Fibroblast of upper back skin (primary cell): ENCODE data around the gene VSX1.

Experiments
- DNase-seq: peaks from one replicate; pipeline ENCODE4 v3.0.0-alpha.2; 2013

Gene VSX1

DNA sequence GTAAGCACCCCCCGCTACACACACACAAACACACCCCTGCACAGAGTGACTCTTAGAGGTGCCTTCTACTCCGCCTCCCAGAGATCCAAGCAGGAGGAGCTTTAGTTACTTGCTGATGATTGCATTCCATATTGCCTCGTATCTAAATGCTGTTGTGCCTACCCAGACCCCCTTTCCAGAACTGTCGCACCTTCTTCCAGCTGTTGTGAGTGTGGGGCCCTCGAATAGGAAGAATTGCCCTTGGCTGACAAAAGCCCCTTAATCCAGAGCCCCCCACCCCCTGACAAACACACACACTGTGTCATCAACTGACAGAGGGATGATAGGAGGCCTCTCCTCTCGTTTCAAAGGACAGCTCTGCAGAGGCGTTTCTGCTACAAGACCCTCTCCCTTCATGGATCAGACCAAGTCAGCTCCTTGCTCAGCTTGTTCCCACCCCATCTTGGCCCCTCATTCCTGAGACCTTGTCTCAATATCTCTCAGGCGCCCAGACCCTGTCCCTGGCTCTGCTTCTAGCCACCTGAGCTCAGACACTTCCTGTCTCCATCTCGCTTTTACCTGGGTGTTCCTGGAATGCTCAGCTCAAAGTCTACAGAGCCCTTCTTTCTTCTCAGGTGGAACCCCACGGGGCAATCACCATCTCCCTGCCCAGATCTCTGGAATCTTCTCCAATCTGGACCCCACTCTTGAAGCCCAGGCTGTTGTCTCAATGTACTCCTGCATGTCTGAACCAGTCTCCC is 4.0 kb upstream of the VSX1 start:
- no peak for DNase-seq

DNA sequence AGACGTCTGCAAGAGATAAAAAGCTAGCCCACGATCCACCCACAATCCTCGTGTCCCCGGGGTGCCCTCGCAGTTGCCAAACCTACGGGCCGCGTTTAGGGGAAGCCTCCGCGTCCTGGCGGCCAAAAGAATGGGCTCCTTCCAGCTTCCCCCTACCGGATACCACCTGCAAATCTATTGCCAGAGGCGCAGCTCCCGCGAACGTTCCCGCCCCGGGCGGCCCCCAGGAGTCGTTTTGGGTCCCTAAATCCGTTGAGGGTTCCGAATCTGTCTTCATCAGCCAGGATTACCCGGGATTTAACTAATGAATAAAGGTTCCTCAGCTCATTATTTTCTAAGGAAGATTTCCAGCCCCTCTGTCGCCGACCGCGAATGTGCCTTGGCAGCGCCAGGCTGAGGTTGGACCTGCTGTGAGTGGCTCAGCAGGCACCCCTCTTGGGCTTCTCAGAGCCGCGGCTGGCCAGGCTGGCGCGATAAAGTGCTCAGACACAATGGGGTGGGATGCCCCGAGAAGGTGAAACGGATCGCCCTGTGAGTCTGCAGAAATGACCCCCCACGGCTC is 2.8 kb upstream of the VSX1 start:
- DNase-seq: no peak

DNA sequence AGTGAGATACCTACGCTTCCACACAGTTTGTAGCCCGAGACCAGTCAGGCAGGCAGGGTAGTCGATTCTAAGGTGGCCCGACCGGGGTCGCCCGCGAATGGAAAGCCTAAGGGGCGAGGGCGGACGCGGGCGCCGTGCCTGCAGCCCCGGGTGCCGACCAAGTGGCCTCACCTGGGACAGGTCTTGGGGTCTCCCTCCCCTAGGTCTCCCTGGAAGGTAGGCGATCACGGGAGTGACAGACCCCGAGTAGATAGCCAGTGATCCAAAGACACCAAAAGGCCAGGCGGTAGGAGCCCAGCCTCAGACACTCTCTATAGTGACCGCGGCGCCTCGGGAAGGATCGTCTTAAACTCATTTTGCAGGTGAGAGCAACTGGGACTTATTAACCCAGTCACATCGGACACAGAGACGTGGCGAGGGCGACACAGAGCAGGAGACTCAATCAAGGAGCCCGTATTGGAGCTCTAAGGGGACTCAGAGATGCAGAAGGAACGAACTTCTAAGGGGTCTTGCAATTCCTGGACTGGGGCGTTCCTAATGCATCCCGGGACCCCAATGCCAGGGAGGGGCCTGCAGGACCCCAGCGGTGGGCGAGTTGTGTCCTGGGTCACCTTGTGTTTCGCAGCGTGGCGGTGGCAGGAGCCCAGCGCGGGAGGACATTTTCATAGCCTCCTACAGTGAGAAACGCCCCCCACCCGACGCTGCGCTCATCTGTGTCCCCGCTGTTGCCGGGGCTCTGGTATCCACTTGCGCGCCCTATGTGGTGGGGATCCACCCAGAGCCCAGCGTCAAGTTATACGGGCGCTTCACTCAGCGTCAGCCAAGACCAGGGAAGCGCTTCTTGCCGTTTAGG is 2.1 kb upstream of the VSX1 start:
- DNase-seq: no peak

DNA sequence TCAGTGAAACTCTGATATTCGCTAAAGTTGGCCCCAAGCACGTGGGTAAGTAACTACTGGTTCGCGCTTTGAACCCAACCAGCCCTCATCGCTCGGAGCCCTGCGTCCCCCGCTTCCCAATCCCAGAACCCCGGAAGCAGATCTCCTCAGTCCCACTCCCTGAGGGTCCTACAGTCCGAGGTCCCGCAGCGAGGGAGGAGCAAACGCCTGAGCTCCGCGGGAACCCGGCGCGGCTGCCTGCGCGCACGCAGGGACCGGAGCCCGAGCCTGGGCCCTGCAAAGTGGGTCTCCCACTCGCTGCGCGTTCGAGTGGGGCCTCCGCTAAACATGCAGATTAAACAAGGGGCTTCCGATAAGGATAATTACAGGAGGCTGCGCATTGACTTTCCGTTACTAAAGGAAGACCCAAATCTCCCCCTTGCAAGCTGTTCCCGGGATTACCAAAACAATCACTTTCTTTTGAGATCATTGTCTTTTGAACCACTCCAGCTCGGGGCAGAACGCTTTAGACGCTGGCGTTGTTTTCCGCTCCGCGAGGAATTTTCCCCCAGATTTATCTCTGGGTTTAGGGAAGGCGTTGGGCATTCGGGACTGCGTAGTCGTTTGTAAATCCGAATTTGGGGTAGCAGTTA is 1.3 kb upstream of the VSX1 start:
- DNase-seq: no peak

DNA sequence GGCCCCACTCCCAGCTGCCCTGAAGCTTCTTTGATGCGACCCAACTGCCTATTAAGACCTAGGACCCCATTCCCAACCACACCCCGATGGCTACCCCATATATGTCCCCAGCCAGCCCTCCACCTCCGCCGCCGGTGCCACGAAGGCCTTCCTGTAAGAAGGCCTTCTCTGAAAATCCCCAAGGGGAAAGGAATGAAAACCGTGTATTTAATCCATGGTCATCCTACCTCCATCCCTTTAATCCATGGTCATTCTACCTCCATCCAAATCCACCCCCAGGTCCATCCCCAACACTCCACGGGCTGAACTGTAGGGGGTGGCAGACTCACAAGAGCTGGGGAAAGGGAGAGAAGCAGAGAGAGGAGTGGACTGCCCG is 545 bp upstream of the VSX1 start:
- no peak for DNase-seq

DNA sequence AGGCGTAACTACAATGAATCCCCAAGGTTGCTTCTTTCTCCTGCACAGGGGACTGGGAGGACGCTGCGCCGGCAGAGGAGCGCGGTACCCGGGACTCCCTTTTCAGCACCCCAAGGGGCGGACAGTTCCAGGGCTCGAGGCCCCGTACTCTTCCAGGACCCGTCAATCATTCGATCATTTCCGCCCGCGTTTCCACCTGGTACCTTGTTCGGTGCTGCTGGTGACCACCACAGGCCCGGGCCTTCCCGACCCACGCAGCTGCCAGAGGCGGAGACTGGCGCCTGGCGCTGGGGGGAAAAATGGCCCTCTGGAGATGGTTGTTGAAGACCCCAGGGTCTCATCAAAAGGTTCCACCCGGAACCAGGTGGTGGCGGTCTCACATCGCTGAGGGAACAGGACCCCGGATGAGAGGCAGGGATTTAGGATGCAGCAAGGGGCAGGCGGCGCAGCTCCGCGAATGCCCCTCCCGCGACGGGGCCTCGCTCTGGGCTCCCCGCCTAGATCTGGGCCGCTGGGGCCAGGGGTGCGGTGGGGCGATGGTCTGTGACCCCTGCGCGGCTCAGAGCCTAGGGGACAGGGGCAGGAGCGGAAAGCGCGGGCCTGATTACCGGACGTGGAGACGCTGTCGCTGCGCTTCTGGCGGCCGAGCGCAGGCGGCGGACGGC is 744 bp downstream of the VSX1 start:
- DNase-seq: peak; percentile 20

DNA sequence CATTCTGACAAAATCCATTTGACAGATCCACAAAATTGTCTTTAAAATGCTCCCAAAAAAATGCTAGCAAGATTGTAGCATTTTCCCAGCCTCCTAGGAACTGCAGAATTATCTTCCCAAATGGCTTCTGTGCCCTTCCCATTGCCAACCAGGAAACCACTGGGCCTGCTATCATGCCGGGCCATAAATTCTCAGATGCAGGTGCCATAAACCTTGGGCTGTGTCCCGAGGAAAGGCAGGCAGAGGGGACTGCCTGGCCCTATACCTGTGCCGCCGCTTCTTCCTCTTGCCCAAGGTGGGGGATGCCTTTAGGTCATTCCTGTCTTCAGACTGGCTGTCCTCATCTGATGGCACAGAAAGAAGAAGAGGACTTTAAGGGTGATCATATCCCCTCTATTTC is 2.8 kb downstream of the VSX1 start:
- no peak for DNase-seq

DNA sequence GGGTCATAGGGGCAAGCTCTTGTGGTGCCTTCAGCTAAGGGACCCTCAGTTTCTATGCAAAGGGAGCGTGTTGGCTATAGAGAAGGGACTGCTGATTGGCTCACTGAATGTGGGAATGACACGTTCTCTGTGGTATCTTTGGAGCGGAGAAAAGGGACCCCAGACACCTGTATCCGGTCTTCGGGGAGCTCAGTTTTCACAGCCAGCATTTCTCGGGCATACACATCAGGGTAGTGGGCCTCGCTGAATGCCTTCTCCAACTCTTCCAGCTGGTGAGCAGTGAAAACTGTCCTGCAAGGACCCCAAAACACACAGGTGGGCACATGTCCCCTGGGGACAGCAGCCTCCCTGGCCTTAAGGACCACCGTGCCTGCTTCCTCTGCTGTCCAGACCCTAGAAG is 3.3 kb downstream of the VSX1 start:
- no peak for DNase-seq

DNA sequence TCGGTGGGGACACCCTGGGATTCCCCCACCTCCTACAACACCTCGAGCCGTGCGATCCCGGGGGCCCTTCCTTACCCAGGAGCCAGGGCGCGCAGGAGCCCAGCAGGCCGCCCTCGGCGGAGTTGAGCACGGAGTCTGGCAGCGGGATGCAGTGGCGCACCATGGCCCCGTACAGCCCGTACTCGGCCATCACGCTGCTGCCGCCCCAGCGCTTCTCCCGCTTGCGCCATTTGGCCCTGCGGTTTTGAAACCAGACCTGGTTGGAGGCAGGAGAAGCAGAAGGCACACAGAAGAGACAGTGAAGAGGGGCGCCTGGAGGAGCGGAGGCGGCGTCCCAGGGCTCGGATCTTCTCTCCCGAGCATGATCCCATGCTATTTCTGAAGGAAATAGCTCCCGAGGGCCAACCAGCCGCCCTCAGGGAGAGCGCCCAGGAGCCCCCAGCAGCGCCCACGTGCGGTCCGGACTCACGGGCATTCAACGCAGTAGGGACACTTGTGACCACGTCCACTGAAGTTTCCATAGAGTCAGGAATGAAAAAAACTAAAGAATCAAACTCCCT is 4.3 kb downstream of the VSX1 start:
- no peak for DNase-seq

DNA sequence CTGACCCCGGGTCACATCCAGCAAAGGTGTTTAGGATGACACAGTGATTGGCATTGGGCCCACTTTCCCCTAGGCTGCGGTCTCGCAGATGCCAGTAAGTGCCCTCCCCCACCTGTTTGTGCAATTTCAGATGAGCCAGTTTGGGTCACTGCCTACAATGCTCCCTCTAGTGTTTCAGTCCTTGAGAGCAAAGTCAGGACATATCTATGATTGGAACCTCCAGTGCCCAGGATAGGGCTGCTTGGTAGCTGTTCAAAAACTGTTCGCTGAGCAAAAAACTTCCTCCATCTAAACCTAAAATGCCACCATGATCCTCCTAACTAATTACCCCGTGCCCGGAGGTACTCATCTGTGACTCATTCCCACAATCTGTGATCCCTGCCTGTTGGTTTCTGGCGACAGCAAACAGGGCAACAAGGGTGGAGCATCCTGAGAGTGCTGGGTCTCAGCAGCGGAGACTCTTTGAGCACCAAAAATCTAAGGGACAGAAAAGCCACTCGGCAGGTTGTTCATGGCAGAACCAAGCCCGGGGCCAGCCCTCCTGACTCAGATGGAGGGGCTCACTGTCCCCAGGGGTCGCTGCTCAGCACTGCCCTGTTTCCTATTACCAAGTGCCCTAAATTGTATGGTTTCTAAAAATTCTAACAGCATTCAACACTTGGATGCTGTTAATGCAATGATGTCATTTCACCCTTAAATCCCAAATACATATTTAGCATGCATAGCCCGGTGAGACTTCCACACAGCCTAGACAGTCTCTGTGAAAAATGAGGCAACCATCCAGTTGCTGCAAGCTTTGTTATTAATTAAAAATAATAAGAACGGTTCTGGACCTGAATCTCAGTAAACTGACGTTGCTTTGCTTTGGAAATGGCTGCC is 5.0 kb downstream of the VSX1 start:
- DNase-seq: no peak

DNA sequence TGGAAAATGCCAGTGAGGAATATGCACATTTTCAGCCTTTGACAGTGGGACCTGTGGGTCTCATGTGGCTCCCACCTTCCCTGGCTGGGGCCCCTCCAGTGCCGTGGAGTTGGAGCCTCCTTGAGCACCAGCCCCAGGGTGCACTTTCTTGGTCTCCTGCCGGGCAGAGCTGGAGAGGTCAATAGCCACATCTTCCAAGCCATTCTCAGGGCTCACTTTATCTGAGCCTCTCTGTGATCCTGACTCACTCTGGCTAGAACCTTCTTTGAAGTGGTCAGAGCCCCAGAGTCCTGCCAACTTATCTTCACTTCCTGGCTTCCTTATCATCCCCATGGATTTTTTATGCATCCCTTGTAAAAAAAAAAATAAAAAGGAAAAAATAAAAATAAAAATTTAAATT is 5.7 kb downstream of the VSX1 start:
- no peak for DNase-seq

DNA sequence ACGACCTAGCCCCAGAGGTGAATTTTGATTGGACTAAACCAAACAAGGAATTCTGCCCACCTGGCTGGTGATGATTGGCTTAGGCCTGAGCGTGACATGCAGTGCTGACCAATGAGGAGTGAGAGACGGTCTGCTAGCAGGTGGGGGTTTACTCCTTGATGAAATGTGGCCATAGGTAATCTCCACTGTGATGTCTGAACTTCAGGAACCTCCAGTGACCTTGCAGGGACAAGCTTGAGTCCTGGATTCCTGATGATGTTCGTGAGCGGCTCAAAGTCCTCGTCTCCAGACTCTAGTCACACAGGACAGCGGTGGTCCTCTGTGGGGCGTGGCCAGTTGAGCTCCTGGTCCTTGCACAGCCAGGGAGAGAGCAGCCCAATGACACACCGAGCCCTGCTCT is 8.4 kb downstream of the VSX1 start:
- DNase-seq: no peak

DNA sequence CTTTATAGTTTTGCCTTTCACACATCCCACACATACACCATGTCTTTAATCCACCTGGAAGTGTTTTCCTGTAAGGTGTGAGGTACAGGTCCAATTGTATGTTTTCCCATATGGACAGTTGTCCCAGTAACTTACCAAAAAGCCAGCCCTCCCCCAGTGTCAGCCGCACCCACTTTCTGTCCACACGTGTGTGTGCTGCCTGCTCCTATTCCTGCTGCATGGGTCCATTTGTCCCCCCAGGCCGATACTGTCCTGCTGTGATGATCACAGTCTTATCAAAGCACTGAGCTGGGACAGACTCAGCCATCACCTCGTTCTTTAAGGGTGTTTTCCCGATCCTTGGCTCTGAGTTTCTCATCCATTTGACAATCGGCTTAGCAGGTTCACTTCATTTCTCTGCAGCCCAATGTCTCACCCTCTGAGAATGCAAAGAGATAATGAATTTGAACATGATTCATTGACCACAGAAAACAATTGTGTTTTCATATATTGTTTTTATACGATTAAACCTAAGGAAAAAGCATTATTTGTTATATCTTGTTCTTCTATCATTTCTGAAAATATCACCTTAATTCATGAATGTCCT is 9.6 kb downstream of the VSX1 start:
- DNase-seq: no peak

DNA sequence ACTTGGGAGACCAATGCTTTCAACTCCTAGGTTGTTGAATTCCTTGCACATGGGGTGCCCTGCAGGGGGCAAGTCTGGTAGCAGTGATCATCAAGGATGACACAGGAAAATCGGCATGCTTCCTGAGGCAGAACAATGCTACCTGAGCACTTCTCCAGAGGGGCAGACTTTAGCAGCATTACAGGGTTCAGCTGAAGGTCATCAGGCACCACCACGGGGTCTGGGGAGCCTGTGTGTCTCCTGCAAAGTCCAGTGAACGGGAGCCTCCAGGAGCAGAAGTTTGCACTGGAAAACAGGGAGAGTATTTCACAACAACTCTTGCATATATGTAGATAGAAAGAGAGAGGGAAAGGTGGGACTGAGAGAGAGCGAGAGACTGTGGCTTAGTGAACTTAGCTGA is 10.2 kb downstream of the VSX1 start:
- DNase-seq: no peak

DNA sequence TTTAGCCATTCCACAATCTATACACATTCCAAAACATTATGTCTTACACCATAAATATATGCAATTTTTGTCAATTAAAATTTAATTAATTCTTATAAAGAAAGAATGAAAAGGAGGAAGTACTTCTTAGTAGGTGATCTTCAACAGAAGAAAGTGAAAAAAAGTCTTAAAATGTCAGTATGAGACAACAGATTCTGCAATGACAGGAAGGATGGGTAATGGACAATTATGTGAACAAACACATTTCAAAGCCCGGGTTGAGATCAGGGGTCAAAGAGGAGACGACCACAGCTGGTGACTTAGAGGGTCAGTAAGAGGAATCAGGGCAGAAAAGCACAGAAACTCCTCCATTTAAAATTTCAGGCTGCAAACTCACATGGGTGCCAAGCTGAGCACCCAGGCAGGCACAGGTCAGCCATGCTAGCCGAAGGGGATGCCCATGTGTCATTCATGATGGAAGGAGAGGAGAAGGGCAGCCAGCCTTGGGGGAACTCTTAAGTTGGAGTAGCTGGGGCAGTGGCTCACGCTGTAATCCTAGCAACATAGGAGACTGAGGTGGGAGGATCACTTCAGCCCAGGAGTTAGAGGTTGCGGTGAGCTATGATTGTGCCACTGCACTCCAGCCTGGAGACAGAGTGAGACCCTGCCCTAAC is 11.0 kb downstream of the VSX1 start:
- no peak for DNase-seq

DNA sequence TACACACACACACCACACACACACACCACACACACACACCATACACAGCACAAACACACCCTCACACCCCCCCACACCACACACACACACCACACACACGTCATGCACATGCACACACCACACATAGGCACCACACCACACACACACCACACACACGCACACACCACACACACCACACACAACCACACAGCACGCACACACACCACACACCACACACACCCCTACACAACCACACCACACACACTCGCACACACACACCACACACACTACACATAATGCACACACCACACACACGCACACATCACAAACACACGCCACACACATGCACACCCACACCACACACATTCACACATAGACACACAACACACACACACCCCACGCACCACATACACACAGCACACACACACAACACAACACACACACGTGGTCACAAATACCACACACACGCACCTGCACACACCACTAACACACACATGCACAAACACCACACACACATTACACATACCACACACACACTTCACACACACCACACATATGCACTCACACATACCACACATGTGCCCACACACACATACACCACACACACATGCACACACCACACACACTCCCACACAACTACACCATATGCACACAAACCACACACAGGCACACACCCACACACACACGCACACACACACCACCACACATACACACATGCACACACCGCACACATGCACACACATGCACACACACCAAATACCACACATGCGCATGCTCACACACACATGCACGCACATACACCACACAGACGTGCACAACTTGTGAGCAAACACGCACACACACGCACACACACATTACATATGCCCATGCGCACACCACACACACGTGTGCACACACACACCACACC is 14.6 kb downstream of the VSX1 start:
- DNase-seq: no peak

DNA sequence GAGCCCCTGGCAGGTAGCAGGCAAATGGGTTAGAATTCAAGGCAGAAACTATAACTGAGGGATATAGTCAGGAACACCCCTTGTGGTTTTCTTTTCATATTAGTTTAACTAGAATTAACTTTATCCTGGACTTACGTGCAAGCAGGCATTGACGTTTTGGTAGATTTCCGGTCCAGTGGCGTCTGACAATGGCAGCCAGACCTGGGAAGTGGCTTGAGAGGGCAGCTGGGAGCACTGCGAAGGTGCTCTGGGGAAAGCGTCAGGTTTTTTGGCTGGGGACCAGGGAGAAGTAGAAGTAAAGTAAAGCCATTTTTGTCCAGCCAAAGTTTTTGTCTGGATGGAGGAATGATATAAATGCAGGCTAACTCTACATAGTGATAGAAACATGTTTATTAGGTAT is 15.6 kb downstream of the VSX1 start:
- no peak for DNase-seq

DNA sequence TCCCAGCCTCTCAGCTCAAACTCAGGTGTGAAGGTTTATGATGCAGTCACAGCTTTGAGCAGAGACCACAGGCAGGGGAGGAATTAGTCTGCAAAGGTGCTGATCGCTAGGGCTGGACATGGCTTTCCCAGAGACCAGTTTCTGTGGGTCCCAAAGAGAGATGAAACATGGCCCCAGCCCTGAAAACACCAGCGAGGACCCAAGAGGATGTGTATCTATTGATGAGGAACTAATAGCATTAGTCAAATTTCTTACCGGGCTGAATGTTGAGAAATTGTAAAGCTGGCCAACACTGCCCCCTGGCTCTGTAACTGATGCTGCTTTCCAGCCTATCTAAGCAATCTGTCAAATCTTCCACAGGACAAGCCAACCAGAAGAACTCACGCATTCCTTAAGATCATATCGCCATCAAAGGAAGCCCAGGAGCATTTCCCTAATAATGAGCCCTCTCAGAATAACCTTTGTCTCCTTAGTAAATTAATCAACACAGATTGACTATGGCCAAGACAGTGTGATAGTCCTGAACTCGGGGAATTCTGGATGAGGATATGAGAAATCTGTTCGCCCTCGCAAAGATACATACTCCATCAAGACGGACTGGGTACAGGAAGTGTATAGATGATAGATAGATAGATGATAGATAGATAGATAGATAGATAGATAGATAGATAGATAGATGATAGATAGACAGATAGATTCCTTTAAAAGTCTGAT is 16.2 kb downstream of the VSX1 start:
- peak; percentile 49 for DNase-seq

DNA sequence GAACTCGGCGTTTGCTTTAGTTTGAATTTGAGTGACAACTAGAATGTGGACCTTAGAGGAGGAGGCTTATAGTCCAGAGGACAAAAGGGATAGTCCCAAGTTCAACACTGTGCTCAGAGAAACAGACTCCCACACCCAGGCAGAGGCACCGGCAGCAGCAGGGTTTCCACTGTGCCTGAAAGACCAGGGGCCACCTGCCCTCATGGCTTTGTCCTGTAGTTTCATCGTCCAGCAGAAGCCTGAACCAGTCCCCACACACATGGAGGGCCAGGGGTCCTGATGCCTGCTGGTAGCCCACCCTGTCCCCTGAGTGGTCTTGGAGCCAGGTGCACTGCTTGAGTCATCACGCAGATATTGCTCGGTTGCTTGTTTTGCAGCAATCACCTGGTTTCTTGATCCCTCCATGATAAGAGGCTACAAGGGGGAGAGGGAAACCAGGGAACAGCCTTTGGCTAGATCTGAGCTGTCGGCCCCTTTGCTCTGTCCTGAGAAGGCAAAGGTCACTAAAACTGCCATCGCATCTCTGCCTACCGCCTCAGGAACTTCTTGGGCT is 16.8 kb downstream of the VSX1 start:
- no peak for DNase-seq
